Measurements from ENCODE around the gene RAPSN.
A peak's percentile ranks its signal among the peaks of the same experiment; 100 is the strongest.

RAPSN gene

DNA sequence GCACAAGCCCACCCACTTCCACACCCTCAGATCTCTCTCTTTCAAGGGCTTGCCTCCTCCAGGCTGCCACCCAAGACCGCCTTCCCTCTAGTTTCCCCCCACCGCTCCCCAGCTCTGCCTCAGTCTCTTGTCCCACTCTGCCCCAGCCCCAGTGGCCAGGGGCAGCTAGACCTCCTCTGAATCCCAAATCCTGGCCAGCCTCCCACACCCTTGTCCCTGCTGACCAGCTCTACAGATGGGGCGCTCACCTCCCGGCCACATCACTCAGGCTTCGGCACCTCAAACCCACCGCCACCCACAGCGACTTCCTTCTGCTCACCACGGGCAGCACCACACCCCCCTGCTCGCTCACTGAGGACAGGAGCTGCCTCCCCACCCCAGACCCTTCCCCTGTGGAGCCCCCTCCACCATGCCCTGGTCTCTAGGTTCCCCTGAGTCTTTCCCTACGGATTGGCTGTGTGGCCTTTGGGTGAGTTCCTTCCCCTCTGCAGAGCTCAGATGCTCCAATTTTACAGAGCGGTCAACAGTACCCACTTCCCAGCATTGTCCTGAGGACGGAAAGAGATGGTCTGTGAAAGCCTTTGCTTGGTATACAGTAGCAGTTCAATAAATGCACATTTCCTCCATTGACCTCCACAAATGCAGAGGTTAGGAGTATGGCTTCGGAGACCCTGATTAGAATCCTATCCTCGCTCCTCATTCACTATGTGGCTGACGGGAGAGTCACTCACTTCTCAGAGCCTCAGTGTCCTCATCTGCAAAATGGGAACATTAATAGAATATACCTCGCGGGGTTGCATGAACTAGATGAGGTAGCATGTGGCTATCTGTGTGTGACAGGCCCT is 59.1 kb downstream of the RAPSN start:
- no peak for DNase-seq (ENCODE audit: low spot score)
- TF ChIP-seq, protein P1, sequence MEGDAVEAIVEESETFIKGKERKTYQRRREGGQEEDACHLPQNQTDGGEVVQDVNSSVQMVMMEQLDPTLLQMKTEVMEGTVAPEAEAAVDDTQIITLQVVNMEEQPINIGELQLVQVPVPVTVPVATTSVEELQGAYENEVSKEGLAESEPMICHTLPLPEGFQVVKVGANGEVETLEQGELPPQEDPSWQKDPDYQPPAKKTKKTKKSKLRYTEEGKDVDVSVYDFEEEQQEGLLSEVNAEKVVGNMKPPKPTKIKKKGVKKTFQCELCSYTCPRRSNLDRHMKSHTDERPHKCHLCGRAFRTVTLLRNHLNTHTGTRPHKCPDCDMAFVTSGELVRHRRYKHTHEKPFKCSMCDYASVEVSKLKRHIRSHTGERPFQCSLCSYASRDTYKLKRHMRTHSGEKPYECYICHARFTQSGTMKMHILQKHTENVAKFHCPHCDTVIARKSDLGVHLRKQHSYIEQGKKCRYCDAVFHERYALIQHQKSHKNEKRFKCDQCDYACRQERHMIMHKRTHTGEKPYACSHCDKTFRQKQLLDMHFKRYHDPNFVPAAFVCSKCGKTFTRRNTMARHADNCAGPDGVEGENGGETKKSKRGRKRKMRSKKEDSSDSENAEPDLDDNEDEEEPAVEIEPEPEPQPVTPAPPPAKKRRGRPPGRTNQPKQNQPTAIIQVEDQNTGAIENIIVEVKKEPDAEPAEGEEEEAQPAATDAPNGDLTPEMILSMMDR (IDR thresholded peaks at IDR 0.05): no peak
- Histone ChIP-seq H3K4me3 (no peak overlapping the region), H3K27ac (peak overlapping the region in 1 of 2 donors; percentile 64)

GRCh38 chr11:47388697-47389576 is 60.0 kb downstream of the RAPSN start:
- peak overlapping the region in 1 of 2 donors; percentile 64 for H3K27ac ChIP-seq
- TF ChIP-seq, protein P1 (IDR thresholded peaks at IDR 0.05): no peak
- DNase-seq (ENCODE audit: low spot score): no peak
- no peak overlapping the region for H3K4me3 ChIP-seq

- no peak for DNase-seq (ENCODE audit: low spot score)
- no peak overlapping the region for H3K4me3 ChIP-seq
- peak overlapping the region in 1 of 2 donors; percentile 64 for H3K27ac ChIP-seq
- TF ChIP-seq, protein P1 (IDR thresholded peaks at IDR 0.05): no peak
These were observed 60.8 kb downstream of the RAPSN start for GRCh38 chr11:47387944-47388696.

Data from coronary artery (tissue), 2 donors.